GM21786 (cell line): ENCODE data around the gene MAPKAPK2.

Source experiments
- ATAC-seq: cut with Tn5 transposase; IDR thresholded peaks from one replicate; pipeline ENCODE4 v1.9.1; 2021; ENCODE audit not compliant: unreplicated experiment

The MAPKAPK2 gene

DNA sequence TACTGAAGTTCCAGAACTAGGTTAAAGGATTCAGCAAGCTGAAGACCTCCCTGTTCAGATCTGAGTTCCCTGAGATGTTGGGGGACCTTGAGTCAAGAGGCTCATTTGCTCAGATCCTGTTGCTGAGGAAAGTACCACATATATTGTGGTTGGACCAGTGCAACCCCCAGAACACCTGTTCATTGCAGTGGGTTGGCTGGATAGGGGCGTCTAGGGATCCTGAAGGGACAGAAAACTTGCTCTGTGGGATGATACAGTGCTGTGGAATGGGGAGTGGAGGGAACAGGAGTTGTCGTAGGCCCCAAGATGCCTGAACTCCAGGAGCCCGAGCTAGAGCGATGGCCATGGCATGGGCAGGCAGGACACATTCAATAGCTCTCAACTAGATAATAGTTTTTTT, 24.6 kb upstream of the MAPKAPK2 start:
- no peak for ATAC-seq

DNA sequence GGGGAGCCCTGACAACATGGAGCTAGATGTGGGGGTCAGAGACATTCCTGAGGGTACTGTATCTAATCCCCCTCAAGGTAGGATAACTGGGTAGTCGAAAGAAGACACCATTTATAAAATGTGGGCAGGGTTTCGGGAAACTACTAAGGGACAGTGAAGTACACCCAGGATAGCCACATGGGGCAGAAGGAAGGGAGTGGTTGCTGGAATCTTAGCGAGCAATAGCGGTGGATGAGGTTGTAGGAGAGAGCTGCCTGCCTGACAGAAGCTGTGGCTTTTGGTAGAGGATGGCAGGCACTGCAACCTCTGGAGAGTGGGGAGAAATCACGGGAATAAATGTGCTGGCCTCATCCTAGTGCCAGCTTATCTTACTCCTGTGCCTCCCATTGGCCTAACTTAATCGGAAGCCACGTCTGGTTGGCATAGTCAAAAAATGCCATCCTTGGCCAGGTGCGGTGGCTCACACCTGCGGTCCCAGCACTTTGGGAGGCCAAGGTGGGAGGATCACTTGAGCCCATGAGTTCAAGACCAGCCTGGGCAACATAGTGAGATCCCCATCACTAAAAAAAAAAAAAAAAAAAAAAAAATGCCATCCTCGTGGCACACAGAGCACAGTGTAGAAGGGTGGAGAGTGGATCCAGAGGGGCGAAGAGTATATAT, 23.4 kb upstream of the MAPKAPK2 start:
- ATAC-seq = no peak

- no peak for ATAC-seq
Observed at GRCh38 chr1:206662396-206663092, 22.2 kb upstream of the MAPKAPK2 start.

- ATAC-seq = no peak
Observed at GRCh38 chr1:206663362-206663761, 21.3 kb upstream of the MAPKAPK2 start.

DNA sequence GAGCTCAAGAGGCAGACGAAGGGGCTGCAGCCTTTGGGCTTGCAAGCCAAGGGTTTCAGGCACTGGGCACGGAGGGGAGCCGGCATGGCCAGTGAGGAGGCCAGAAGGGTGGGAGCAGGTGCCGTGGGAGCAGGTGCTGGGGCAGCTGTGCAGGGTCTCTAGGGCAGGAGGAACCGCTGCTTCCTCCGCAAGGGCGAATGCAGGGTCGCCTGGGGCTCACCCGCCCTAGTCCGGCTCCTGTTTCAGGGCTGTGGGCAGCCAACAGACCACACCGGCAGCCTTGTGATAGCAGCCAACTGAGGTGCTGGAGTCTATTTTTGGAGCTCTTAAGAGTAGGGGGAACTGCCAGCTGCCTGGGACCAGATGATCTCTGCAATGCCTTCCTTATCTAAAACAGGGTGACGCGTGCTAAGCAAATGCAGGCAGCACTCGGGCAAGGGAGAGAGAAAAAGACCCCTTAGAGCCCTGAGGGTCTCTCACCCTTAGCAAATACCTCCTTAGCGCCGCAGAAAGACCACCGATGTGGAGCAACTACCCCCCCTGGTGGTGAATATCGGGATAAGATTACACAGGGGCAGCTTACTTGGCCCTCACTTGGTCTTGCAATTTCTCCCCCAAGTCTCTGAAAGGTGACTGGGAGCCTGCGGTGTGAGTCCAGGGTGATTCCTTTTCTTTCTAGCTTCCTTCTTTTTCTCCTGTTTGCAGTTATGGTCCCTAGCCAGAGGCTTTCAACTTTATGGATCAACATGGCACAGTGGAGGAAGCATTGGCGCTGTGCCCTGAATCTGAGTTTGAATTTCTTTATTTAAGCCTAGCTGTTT, 20.7 kb upstream of the MAPKAPK2 start:
- ATAC-seq = peak; percentile 60

- no peak for ATAC-seq
Observed at GRCh38 chr1:206664740-206665139, 20.0 kb upstream of the MAPKAPK2 start.

GRCh38 chr1:206666031-206666561, 18.6 kb upstream of the MAPKAPK2 start:
- no peak for ATAC-seq

DNA sequence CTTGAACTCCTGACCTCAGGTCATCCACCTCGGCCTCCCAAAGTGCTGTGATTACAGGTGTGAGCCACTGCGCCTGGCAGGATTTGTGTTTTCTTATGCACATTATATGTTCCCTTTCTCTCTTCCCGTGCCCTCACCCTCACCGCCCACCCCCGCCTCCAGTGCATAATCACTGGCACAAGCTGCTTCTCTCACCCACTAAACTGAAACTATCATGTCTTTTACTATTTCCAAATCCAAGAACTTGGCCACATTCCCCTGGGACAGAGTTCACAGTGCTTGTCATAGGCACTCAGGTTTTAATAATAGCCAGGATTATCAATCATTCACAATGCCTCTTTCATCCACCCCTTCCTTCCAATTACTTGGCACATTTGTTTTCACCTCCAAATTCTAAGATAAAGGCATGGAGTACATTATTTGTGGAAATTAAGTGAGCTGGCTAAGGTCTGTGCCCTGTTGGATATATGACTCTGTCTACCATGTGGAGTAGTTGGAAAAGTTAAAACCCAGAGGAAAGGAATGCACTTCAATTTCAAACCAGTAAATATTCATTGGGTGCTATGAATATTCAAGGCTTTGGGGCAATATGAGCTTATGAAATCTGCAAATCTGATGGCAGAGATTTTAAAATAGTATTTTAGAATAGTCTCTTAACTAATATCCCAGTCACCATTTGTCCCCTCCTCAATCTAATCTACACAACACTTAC, 17.6 kb upstream of the MAPKAPK2 start:
- ATAC-seq = no peak

- no peak for ATAC-seq
Observed at GRCh38 chr1:206668351-206668750, 16.4 kb upstream of the MAPKAPK2 start.

GRCh38 chr1:206668874-206669410, 15.8 kb upstream of the MAPKAPK2 start:
- no peak for ATAC-seq

DNA sequence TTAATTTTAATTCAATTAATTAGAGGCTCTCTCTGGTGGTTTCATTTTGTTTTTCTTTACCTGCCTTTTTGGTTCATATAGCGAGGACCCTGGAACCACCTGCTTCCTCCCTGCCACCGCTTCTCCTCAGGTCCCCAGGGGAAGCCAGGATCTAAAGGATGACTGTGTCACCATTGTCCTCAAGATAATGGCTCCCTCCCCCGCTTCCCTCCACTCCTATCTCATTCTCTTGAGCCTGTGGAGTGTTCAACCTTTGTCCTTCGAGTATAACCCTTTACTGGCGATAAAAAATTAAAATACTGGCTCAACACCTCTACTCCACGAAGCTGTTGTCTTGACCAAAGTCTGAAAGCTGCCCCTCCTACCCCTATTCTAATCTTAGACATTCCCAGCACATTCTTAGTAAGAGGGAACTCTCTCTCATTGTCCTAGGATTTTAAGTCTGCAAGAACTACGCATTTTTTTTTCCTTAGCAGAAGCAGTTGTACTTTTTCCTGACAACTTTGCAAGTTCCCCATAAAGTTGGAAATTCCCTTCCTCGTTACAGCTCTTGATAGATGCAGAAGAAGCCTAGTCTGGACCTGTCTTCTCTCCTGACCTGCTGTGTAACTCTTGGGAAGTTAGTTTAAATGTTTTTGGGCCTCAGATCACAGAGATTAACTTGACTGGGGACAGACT, 12.6 kb upstream of the MAPKAPK2 start:
- ATAC-seq = no peak

DNA sequence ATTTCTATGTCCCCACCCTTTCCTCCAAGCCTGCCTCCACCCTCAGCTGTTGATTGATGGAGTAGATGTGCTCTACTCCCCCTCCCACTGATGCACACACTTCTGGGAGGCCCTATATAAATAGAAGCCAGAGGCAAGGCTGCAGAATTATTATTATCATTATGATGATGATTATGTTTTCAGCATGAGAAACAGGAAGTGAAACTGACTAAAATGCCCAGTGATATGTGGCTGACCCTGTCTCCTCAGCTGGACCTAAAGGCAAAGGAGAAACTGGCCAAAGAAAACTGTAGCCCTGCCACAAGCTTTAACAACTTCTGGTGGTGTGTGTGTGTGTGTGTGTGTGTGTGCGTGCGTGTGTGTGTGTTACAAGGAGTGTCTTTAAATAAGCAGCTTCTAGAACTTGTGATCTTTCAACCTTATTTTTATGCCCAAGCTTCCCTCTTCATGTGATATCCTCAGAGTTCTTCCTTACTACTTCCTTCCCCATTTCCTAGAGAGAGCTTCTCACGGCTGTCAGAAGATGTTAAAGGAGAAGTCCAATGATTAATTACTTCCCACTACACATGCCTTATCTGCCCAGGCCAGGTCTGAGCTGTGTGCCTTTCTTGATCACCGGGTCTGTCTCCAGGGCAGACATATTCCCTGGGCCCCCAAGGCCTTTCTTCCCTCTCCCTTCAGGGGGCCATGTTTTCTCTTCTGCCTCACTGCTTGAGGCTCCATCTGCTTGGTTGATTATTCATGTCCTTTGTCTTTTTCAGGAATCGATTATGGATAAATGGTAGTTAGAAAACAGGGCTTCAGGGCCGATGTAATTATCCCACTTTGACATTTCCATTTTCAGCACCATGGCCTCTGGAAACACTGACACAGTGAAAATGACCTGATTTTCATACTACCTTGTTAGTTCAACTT, 11.6 kb upstream of the MAPKAPK2 start:
- ATAC-seq = no peak

- no peak for ATAC-seq
Observed at GRCh38 chr1:206674236-206674635, 10.5 kb upstream of the MAPKAPK2 start.

GRCh38 chr1:206674745-206675175, 9.9 kb upstream of the MAPKAPK2 start:
- no peak for ATAC-seq

DNA sequence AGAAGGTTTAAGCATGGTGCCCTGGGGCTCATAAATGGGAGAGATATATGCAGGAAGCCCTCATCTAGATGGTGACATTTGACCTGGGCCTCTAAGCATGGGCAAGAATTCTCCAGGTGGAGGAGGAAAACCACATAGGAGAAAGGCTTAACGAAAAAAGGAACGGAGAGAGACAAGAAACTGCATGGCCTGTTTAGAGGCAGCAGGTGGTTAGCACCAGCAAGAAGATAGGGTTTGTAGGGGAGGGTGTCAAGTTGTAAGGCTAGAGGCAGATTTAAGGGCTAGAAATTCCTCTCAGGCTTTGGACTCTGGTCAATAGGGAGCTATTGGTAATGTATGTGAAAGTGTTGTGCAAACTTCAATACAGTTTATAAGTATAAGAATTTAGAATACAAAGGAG, 8.2 kb upstream of the MAPKAPK2 start:
- ATAC-seq = no peak

GRCh38 chr1:206678490-206678889, 6.2 kb upstream of the MAPKAPK2 start:
- ATAC-seq = no peak

DNA sequence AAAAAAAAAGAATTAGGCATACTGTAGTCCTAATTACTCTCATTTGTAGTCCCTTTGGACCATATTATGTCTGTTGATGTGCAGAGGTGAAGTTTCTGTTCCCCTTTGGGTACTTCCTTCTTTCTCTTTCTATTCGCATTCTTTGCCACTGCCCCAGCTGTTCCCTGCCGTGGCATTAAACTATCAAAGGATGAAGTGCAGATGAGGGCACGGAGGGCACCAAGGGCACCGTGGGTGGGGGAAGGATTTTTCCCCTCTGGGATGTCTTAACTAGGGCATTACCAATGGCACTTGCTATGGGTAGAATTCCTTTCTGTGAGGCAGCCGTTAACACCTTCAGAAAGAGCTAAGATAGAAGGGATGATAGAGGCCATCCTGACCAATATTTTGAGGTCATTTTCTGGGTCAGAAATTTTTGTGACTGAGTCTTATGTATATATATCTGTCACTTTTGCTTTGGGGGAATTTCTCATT, 4.9 kb upstream of the MAPKAPK2 start:
- ATAC-seq = peak; percentile 84

DNA sequence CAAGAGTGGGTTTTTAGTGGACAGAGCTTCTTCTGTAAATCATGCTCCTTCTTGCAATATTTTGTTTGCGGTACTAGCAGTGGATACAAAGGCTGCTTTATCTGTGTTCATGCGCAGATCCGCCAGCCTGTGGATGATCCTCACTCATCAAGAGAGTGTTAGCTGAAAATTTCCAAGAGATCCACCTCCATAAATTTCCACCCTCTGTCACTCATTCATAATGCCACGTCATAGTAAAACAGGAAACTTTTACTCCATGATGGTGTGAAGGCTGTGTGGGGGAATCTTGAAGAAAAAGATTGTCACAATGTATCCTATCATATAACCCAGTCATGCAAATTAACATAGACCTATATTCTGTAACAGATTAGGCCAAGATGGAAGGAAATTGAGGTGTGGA, 4.4 kb upstream of the MAPKAPK2 start:
- no peak for ATAC-seq

DNA sequence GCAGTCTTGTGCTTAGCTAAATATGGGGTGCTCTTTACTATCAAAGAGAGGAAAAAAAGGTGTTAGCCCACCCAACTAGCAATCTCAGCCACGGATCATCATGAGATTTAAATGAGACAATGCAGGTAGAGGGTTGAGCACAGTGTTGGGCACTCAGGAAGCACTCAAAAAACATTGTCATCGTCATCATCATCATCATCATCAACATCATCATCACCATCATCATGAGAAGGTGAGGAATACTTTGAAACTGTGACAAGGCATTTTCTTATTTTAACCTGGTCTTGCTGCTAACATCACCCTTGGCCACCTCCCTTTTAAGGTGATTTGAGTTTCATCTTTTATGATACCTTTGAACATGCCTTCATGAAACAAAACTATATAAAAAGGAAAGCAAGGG, 3.3 kb upstream of the MAPKAPK2 start:
- ATAC-seq = no peak
